T-helper 1 cell (primary cell): ENCODE measurements around the gene MAP3K9.

Source experiments
- DNase-seq, 5 donors: peaks; one replicate each; pipeline ENCODE4 v3.0.0-alpha.2; 2012 to 2020

MAP3K9 gene

DNA sequence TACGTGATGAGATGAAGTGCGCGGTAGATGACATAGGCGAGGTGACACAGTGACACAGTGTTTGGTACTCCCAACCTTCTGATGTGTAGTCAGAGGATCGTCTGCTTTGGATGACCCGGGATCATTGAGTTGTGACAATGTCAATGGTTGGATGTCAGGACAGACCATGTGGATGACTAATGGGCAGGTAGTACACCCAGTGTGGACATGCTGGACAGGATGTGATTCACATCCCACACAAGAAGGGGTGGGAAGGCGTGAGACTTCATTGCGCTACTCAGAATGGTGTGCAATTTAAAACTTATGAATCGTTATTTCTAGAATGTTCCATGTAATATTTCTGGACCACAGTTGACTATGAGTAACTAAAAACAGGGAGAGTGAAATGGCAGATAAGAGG is 23.8 kb downstream of the MAP3K9 start:
- DNase-seq = no peak

DNA sequence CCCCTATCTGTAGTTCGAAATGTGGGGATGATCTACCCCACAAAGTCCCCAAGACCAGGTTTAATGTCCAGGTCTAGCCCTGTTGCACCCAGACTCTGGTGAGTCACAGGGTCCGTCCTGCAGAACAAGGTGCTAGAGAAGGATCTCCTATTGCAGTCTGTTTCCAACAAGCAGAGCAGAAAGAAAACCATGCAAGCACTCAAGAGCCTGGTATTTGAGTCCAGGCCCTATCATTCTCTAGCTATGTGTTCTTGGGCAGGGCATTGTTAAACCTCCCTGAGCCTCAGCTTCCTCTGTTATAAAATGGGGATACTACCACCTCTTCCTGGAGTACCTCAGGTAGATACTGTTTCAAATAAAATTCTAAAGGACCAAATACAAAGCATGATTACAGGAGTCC is 24.4 kb downstream of the MAP3K9 start:
- DNase-seq = no peak

DNA sequence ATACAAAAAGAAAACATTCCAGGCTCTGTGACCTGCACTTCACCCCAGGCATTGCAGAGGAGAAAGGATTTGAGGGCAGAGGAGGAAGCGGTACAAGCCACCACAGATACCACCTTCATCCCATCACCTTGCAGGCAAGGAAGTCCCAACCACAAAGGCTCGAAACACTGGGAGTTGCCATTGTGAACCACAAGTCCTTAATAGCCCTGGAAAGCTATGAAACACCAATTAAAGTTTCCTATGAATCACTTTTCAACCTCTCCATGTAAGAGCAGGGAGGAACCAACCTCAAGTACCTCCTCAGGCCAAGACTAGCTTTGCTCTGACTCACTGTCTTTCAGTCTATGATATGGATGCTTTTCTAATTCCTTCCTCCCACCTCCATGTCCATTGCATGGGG is 27.0 kb downstream of the MAP3K9 start:
- no peak for DNase-seq

DNA sequence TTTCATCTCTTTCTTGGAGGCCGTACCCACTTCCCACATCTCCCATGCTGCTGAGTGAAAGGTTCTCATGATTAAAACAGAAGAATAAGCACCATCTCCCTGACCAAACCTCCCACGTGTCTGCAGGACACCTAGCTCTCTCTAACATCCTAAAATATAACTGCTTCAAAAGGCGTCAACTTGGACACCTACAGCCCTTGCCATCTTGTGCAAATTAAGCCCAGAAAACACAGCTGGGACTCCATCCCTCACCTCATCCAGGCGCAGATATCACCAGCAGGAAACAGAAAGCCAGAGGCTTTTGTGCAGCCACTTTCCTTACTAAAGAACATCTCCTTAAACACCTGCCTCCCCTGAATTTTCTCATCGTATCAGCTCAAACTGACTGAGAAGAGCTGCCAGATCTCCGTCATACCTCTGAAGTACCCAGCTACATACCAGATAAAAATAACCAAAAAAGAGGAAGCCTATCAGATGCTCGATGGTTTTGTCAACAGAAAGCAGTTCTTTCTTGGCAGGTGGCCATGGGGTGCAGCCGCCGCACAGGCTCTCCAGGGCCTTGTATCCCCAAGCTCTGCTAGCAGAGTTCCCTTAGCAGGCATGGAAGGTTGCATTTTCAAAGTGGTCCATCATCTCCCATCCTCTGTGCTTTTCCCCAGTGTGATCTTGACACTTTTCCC is 28.8 kb downstream of the MAP3K9 start:
- DNase-seq = no peak

DNA sequence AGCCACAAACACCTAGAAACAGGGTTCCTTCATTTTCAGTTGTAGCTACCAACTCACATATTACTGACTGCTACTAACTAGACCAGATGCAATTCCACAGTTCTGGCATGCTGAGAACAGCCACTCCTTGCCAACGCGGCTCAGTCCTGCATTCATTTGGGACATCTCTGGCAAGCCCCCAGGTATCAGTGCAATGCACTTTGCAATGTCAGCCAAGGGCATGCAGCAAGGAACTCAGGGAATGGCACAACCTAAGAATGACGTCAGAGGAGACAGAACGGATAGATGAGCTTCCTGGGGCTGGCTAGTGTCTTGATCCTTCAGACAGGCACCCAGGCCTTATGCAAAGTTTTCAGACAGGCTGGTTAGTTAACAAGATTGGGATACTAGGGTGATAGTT is 29.6 kb downstream of the MAP3K9 start:
- DNase-seq = no peak

DNA sequence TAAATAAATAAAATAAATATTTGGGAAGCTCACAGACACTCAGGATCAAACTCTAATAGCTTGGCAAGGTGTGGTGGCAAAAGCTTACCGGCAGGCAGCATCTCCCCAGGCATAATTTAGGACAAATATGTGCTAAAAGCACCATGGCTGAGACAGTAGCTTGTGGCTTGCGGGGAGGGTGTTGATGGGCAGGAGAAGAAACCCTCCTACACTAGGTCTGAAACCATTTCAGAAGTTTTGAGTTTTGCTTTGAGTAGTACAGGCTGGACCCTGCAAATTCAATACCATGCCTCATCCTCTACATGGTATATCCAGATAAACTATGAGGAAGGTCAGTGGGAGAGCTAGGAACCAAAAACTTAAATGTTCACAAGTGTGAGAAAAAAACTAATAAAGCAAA is 33.1 kb downstream of the MAP3K9 start:
- no peak for DNase-seq

DNA sequence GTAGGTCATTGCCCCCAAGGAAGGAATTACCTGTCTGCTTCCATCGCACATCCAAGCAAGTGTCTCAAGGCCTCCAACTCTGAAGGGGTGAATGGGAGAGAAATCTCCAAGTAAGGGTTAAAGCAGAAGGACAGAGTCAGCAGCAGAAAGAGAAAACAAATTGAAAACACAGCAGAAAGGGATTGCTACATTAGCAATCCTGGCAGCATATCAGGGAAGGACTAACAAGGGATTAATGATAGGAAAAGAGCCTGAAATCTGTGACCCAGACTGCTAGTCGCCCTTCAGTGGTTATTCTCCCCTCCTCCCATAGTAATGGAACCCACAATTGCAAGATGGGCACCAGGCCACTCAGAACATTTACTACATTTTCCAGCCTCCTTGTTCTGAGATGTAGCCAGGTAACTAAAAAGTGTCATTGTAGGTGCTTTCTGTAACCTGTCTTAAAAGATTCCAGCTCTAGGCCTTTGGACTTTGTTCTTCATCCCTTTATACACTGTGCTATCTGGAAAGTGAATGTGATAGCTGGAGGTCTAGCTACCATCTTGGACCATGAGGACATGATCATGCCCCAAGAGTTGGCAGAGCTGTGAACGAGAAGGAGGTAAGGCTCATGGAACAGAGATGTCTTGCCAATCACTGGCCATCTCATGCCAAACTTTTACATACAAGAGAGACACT is 36.0 kb downstream of the MAP3K9 start:
- DNase-seq = no peak

DNA sequence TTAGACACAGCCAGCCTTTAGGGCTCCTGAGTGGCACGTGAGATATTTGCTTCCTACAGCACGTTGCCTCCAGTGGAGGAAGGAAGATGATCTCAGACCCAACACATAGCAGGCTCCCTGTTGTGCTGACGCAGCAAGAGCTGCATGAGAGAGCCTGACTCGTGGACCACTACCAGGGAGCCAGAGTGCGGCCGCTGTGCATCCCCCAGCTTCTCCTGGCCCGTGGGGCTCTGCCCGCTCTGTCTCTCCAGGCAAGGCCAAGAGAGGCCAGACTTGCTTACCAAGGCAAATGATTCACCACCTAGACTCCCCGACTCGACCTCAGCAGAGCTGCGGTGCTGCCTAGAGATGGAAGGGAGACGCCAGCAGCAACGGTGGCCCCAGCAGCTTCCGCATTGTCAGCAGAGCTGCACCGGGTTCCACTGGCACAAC is 37.5 kb downstream of the MAP3K9 start:
- DNase-seq = no peak

DNA sequence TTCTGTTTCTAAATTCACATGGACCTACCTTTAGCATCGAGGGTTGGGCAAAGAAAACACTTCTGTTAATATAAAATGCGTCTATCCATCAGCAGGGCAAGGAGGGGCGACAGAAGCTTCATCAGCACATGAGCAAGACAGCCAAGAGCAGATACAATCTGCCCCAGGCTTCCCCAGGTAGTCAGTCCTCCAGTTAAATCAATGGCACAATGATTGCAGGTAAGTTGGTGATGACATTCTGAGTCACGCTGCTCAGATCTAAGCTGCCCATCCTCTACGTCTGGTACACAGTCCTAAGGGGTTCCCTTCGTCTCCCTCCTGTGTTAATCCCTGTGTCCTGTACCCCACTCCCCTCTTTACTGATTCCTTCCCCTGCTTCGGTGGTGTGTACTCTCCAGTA is 38.8 kb downstream of the MAP3K9 start:
- DNase-seq = no peak

DNA sequence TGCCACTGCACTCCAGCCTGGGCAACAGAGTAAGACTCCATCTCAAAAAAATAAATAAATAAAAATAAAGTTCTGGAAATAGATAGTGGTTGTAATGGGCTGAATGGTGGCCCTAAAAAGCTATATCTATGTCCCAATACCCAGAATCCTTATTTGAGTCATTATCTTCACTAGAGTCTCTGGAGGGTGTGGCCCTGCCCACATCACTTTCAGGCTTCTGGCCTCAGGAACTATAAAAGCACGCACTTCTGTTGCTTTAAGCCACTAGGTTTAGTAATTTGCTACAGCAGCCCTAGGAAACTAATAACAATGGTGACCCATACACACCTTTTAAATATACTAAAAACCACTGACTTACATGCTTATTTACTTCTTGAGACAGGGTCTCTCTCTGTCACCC is 49.9 kb downstream of the MAP3K9 start:
- no peak for DNase-seq

DNA sequence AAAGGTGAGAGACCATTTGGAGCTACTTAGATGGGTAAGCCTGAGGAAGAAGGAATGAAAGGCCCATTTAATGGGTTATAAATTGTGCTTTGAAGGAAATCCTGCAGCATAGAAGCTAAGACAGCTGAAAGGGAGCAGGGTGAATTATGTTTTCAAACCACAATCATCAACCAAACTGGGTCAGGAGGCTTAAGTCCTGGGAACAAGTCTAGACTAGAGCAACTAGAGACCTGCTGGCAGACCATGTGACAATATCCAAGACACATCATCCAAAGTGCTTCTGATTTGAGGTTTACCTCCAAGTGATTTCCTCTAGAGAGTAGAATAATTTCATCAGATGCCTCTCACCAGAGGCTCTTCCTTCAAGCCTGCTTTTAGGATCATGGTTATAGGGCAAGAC is 53.7 kb downstream of the MAP3K9 start:
- no peak for DNase-seq

DNA sequence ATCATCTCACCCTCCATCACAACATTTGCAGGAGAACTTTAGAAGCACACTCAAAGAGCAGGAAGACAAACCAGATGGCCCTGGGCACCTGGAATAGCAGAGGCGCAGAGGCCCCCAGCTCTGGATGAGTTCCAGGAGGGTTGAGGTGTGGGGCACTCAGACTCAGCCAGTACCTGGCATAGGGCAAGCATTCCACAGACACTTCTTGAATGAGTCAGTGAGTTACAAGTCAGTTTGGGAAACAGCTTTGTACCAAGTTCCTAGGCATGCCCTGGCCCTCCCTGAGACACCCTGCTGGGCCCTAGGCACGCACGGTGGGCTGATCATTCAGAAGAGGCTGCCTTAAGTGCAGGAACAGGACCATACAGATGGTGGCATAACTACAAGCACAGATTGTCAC is 54.3 kb downstream of the MAP3K9 start:
- no peak for DNase-seq

DNA sequence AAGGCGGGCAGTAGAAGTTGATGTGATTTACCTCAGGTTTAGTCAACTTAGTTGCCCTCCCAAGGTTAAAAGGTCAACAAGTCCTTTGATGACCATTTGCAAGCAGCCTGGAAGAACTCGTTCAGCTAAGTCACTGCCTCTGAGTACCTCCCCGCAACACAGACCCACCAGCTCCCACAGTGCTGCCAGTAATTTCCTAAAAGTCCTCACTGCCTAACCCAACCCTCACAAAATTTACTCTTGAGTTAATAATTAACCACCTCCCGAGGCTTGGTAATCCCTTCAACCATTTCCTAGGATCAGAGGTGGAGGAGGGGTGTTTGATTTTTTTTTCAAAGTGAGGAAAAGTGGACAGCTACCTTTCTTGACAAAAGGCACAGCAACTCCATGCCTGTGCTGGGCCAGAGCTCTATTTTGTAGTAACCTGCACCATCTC is 55.8 kb downstream of the MAP3K9 start:
- DNase-seq = no peak

DNA sequence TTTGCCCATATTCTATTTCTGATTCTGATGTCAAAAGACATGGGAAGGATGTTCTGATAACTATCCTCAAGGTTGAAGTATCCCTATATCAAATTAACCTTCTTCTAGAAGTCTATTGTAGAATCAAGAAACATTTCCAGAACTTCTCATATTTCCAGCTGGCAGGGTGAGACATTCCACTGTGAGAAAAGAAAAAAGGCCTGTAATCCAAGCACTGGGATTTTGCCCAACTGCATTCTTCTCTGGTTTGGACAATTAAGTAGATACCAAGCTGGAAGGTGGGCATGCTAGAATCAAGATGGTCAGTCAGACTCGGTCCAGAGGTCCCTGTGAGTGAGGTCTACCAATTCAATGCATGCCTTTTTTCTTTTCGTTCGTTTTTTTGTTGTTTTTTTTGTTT is 60.9 kb downstream of the MAP3K9 start:
- DNase-seq = no peak

DNA sequence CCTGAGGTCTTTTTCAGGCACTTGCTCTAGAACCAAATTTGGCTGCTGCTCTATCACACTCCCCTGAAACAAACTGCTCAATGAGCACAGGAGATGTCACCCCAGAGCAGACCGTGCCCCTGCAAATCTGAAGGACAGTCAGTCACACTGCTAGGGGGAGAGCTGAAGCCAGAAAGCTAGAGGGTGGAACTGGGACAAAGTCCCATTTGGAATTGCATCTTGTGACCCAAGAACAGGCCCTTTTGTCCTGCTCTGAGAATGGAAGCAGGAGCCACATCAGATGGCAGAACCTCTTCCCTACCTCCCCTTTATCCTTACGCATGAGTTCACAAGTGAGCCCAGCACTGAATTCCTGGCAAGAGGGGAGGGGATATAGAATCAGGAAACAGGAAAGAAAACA is 64.7 kb downstream of the MAP3K9 start:
- DNase-seq = no peak

DNA sequence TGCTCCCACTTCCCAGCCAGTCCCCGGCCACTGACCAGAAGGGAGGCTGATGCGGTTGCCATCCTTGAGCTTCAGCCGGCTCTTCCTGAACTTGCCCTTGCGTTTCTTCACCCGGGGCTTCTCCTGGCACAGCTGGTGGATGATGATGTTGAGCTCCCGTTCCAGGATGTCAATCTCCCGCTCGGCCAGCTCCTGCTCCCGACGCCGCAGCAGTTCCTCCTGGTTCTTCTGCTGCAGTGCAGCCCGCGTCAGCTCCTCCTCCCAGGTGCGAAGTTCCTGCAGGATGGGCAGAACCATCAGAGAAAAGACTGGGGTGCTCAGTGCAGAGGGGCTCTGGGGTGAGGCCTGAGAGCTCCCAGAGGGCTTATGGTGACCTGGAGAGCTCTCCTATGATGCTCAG is 67.0 kb downstream of the MAP3K9 start:
- no peak for DNase-seq

DNA sequence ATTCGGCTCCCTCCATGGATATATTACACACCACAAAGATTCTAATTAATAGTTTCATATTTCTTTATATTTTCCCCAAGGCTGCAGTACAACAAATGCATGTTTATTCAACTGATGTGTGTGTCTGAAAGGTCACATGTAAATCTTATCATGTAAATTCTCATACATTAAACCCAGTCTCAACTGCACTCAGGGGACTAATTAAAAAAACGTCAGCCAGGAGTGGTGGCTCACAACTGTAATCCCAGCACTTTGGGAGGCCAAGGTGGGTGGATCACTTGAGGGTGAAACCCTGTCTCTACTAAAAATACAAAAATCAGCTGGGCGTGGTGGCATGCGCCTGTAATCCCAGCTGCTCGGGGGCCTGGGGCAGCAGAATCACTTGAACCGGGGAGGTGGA is 67.8 kb downstream of the MAP3K9 start:
- DNase-seq = no peak

DNA sequence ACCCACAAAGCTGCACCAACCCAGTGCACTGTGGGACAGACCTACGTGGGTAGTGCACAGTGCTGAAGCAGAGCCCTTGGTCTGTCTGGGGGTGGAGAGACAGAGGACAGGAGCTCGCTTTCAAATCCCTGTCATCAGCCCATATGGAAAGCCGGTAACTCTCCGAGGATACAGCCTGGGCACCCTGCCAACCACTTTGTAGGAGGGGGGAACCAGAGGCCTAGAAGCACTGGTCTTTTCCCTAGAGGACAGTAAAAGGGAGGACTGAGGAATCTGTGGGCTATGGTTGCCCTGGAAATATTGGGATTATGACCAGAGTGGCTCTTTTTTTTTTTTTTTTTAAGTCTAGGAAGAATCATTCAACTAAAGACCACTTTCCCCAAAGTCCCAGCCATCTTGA is 74.3 kb downstream of the MAP3K9 start:
- DNase-seq = no peak

DNA sequence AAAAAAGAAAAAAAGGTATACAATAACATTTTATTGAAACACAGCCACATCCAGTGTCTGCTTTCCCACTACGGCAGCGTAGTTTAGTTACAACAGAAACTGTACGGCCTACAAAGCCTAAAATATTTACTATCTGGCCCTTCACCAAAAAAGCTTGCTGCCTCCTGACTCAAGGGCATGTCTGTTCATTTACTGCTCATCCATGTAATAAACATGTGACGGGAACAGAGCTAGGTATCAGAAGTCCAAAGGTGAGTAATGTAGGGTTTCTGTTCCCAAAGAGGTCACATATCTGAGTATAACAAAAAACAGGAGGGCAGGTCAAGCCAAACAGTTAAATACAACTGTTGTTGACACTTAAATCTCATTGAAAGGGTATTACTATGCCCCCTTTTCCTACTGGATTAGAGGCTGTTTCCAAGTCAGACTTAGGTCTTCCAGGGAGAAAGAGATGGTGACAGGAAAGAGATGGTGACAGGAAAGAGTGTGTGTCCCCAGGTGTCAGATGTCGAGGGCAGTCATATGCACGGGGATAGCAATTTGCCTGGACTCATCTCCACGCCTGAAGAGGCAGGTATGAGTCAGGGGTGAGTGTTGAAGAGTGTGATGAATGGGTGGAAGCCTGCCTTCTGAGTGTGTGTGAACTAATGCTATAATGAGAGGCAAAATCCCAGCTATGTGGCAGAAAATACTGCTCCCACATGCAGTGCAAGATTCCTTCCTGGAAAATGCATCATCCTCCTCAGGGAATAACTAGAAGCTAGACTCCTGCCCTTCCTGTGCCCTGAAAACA is 77.7 kb downstream of the MAP3K9 start:
- no peak for DNase-seq

DNA sequence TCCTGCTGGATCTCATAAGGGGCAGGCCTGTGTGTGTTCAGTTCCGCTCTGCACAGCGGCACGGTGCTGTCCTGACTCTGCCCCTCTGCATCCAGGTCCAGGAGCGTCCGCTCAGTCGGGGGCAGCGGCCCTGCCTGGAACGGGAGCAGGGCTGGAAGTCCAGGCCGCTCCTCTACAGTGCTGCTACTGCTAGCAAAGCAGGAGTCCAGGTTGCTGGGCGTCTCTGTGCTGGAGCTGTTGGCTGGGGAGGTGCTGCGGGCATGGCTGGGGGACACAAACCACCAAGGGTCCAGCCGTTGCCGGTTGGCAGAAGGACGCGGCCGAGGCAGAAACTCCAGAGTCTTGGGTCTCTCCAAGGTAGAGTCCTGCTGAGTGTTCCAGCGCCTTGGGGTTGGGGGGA is 78.9 kb downstream of the MAP3K9 start:
- DNase-seq = no peak

DNA sequence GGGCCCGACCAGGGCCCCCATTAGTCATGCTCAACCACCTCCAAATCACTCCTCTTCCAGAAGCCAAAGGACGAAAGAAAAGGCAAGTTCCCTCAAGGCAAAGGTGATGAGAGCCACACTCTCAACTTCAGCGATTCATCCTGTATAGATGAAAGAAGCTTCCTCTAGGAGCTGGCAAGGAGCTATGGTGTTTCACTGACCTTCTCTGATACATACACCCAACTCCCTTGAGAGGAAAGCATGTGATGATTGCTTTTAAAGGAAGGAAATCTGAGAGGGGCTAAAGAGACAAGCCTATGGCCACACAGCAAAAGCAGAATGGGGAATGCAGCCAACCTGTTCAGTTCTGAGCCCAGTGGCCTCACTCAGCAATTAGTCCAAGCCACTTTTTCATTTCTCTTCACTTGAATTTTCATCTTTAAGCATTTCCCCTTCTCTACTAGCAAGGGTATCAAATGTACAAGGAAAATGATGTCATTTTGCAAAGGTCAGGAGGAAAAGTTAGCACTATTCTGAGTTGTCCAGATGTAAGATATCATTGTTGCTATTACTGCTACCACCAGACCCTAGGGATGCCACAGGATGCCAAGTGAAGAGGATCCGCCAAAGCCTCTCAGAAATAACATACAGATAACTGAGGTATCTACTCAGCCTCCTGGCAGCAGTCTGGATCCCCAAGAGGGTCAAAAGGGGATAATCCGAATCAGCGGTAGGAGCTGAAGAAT is 82.5 kb downstream of the MAP3K9 start:
- no peak for DNase-seq

DNA sequence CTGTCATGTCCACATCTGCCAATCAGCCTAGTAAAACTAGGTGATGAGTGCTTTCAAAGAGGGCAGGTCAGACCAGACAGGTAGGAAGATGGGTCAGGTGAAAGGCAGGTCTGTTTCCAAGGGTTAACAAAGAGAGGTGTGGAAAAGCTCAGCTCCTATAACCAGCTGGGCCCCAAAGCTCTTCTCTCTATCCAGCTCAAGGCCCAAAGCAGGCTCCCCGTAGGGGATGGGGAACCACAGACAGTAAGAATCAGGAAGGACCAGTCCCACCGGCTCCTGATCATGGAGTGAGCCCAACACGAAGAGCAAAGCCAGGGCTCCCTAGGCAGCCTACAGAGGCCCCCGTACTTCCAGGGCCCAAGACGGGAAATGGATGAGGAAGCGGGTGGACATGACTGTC is 84.4 kb downstream of the MAP3K9 start:
- no peak for DNase-seq

DNA sequence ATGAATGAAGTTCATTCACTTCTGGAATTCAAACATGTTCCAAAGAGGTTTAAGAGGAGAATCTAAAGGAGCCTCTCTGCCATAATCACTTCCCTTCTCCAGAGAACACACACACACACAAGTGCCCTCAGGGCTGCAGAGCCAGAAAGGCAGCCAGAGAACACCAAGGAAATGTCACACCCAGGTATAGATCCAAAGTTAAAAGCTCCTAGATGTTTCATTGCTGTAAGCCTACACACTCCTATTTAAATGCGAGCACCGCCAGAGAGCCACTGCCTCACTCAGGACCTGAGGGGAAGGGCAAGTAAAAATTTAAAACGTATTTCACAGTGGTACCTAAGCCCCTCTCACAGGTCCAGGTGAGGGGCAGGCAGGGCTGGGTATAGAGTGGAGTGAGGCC is 85.2 kb downstream of the MAP3K9 start:
- DNase-seq = no peak
